ENCODE measurements around the gene GAMT.
A peak's percentile ranks its signal among the peaks of the same experiment; 100 is the strongest.
"Not testable (repeated sequence)": the region's sequence is repeated elsewhere in the genome, so short reads cannot be mapped to it uniquely, and the experiment has no call there.

Gene GAMT

GRCh38 chr19:1422943-1423342, 21.6 kb upstream of the GAMT start:
- Histone ChIP-seq H3K36me3 (ENCODE audit: control insufficient read depth, low read depth, low read length) (peaks cover 86% of the 10 kb centered on the region), H3K9ac (ENCODE audit: low read length) (no peak overlapping the region)

GRCh38 chr19:1422360-1422759, 21.0 kb upstream of the GAMT start:
- Histone ChIP-seq H3K36me3 (ENCODE audit: control insufficient read depth, low read depth, low read length) (peaks cover 82% of the 10 kb centered on the region), H3K9me3 (ENCODE audit: control insufficient read depth, low read depth, low read length) (no peaks in the 10 kb centered on the region), H3K27ac (ENCODE audit: low read length) (no peak overlapping the region)

More at GRCh38 chr19:1422943-1423342, 21.6 kb upstream of the GAMT start:
- Histone ChIP-seq H3K4me3 (ENCODE audit: low read length) (no peak overlapping the region), H3K4me1 (ENCODE audit: control insufficient read depth, low read depth, low read length) (no peaks in the 10 kb centered on the region), H3K27me3 (ENCODE audit: control insufficient read depth, insufficient read depth, low read length) (no peaks in the 10 kb centered on the region), H3K9me3 (ENCODE audit: control insufficient read depth, low read depth, low read length) (no peaks in the 10 kb centered on the region), H3K27ac (ENCODE audit: low read length) (no peak overlapping the region)

GRCh38 chr19:1421958-1422305, 20.6 kb upstream of the GAMT start:
- no peaks in the 10 kb centered on the region for H3K9me3 ChIP-seq (ENCODE audit: control insufficient read depth, low read depth, low read length)
- no peak overlapping the region for H3K27ac ChIP-seq (ENCODE audit: low read length)
- H3K4me3 ChIP-seq (ENCODE audit: low read length): no peak overlapping the region
- peaks cover 77% of the 10 kb centered on the region for H3K36me3 ChIP-seq (ENCODE audit: control insufficient read depth, low read depth, low read length)
- H3K4me1 ChIP-seq (ENCODE audit: control insufficient read depth, low read depth, low read length): no peaks in the 10 kb centered on the region
- H3K9ac ChIP-seq (ENCODE audit: low read length): no peak overlapping the region
- no peaks in the 10 kb centered on the region for H3K27me3 ChIP-seq (ENCODE audit: control insufficient read depth, insufficient read depth, low read length)

More at GRCh38 chr19:1422360-1422759, 21.0 kb upstream of the GAMT start:
- H3K9ac ChIP-seq (ENCODE audit: low read length): no peak overlapping the region
- no peak overlapping the region for H3K4me3 ChIP-seq (ENCODE audit: low read length)
- no peaks in the 10 kb centered on the region for H3K27me3 ChIP-seq (ENCODE audit: control insufficient read depth, insufficient read depth, low read length)
- no peaks in the 10 kb centered on the region for H3K4me1 ChIP-seq (ENCODE audit: control insufficient read depth, low read depth, low read length)

- H3K9ac ChIP-seq (ENCODE audit: low read length): no peak overlapping the region
- peaks cover 72% of the 10 kb centered on the region for H3K36me3 ChIP-seq (ENCODE audit: control insufficient read depth, low read depth, low read length)
- H3K4me1 ChIP-seq (ENCODE audit: control insufficient read depth, low read depth, low read length): peaks cover 1% of the 10 kb centered on the region
- H3K27ac ChIP-seq (ENCODE audit: low read length): no peak overlapping the region
- no peaks in the 10 kb centered on the region for H3K27me3 ChIP-seq (ENCODE audit: control insufficient read depth, insufficient read depth, low read length)
- no peak overlapping the region for H3K4me3 ChIP-seq (ENCODE audit: low read length)
- H3K9me3 ChIP-seq (ENCODE audit: control insufficient read depth, low read depth, low read length): no peaks in the 10 kb centered on the region
Measured at GRCh38 chr19:1421218-1421957, 20.0 kb upstream of the GAMT start.

GRCh38 chr19:1420590-1420989, 19.2 kb upstream of the GAMT start:
- no peaks in the 10 kb centered on the region for H3K27me3 ChIP-seq (ENCODE audit: control insufficient read depth, insufficient read depth, low read length)
- H3K4me1 ChIP-seq (ENCODE audit: control insufficient read depth, low read depth, low read length): peaks cover 9% of the 10 kb centered on the region
- no peak overlapping the region for H3K27ac ChIP-seq (ENCODE audit: low read length)
- no peak overlapping the region for H3K4me3 ChIP-seq (ENCODE audit: low read length)
- H3K9ac ChIP-seq (ENCODE audit: low read length): no peak overlapping the region
- H3K36me3 ChIP-seq (ENCODE audit: control insufficient read depth, low read depth, low read length): peaks cover 65% of the 10 kb centered on the region
- H3K9me3 ChIP-seq (ENCODE audit: control insufficient read depth, low read depth, low read length): no peaks in the 10 kb centered on the region

GRCh38 chr19:1420085-1420484, 18.7 kb upstream of the GAMT start:
- peaks cover 60% of the 10 kb centered on the region for H3K36me3 ChIP-seq (ENCODE audit: control insufficient read depth, low read depth, low read length)
- H3K27me3 ChIP-seq (ENCODE audit: control insufficient read depth, insufficient read depth, low read length): not testable (repeated sequence)

GRCh38 chr19:1418951-1419738, 17.8 kb upstream of the GAMT start:
- no peak overlapping the region for H3K4me3 ChIP-seq (ENCODE audit: low read length)
- no peaks in the 10 kb centered on the region for H3K27me3 ChIP-seq (ENCODE audit: control insufficient read depth, insufficient read depth, low read length)
- no peak overlapping the region for H3K9ac ChIP-seq (ENCODE audit: low read length)
- H3K27ac ChIP-seq (ENCODE audit: low read length): no peak overlapping the region
- peaks cover 56% of the 10 kb centered on the region for H3K36me3 ChIP-seq (ENCODE audit: control insufficient read depth, low read depth, low read length)
- no peaks in the 10 kb centered on the region for H3K9me3 ChIP-seq (ENCODE audit: control insufficient read depth, low read depth, low read length)
- peaks cover 11% of the 10 kb centered on the region for H3K4me1 ChIP-seq (ENCODE audit: control insufficient read depth, low read depth, low read length)

More at GRCh38 chr19:1420085-1420484, 18.7 kb upstream of the GAMT start:
- H3K9ac ChIP-seq (ENCODE audit: low read length); H3K27ac ChIP-seq (ENCODE audit: low read length); H3K9me3 ChIP-seq (ENCODE audit: control insufficient read depth, low read depth, low read length); H3K4me3 ChIP-seq (ENCODE audit: low read length): not testable (repeated sequence)
- H3K4me1 ChIP-seq (ENCODE audit: control insufficient read depth, low read depth, low read length): peaks cover 11% of the 10 kb centered on the region

- Histone ChIP-seq H3K9ac (ENCODE audit: low read length) (no peak overlapping the region), H3K36me3 (ENCODE audit: control insufficient read depth, low read depth, low read length) (peaks cover 51% of the 10 kb centered on the region), H3K4me1 (ENCODE audit: control insufficient read depth, low read depth, low read length) (peaks cover 11% of the 10 kb centered on the region), H3K27ac (ENCODE audit: low read length) (no peak overlapping the region), H3K27me3 (ENCODE audit: control insufficient read depth, insufficient read depth, low read length) (no peaks in the 10 kb centered on the region), H3K4me3 (ENCODE audit: low read length) (no peak overlapping the region), H3K9me3 (ENCODE audit: control insufficient read depth, low read depth, low read length) (no peaks in the 10 kb centered on the region)
Measured at GRCh38 chr19:1418496-1418775, 17.1 kb upstream of the GAMT start.

GRCh38 chr19:1417681-1418495, 16.5 kb upstream of the GAMT start:
- Histone ChIP-seq H3K4me3 (ENCODE audit: low read length) (no peak overlapping the region), H3K36me3 (ENCODE audit: control insufficient read depth, low read depth, low read length) (peaks cover 46% of the 10 kb centered on the region), H3K27ac (ENCODE audit: low read length) (no peak overlapping the region), H3K9me3 (ENCODE audit: control insufficient read depth, low read depth, low read length) (no peaks in the 10 kb centered on the region), H3K27me3 (ENCODE audit: control insufficient read depth, insufficient read depth, low read length) (no peaks in the 10 kb centered on the region), H3K4me1 (ENCODE audit: control insufficient read depth, low read depth, low read length) (peaks cover 11% of the 10 kb centered on the region), H3K9ac (ENCODE audit: low read length) (no peak overlapping the region)

- no peak overlapping the region for H3K27ac ChIP-seq (ENCODE audit: low read length)
- no peak overlapping the region for H3K4me3 ChIP-seq (ENCODE audit: low read length)
- H3K4me1 ChIP-seq (ENCODE audit: control insufficient read depth, low read depth, low read length): peaks cover 11% of the 10 kb centered on the region
- peaks cover 38% of the 10 kb centered on the region for H3K36me3 ChIP-seq (ENCODE audit: control insufficient read depth, low read depth, low read length)
- no peaks in the 10 kb centered on the region for H3K9me3 ChIP-seq (ENCODE audit: control insufficient read depth, low read depth, low read length)
- H3K27me3 ChIP-seq (ENCODE audit: control insufficient read depth, insufficient read depth, low read length): no peaks in the 10 kb centered on the region
- H3K9ac ChIP-seq (ENCODE audit: low read length): no peak overlapping the region
Measured at GRCh38 chr19:1417145-1417544, 15.8 kb upstream of the GAMT start.

GRCh38 chr19:1416014-1416841, 14.9 kb upstream of the GAMT start:
- Histone ChIP-seq H3K9ac (ENCODE audit: low read length) (no peak overlapping the region), H3K4me1 (ENCODE audit: control insufficient read depth, low read depth, low read length) (peaks cover 11% of the 10 kb centered on the region), H3K27me3 (ENCODE audit: control insufficient read depth, insufficient read depth, low read length) (no peaks in the 10 kb centered on the region), H3K4me3 (ENCODE audit: low read length) (peak overlapping the region; percentile 4), H3K36me3 (ENCODE audit: control insufficient read depth, low read depth, low read length) (peaks cover 30% of the 10 kb centered on the region), H3K27ac (ENCODE audit: low read length) (no peak overlapping the region), H3K9me3 (ENCODE audit: control insufficient read depth, low read depth, low read length) (no peaks in the 10 kb centered on the region)
